Loucy (cell line): ENCODE results near the gene CCR4.

ENCODE experiments used
- EZH2phosphoT487 ChIP-seq: fragments of 200-600 bp; IDR thresholded peaks from 2 replicates; pipeline ENCODE4 v1.6.1; 2018; ENCODE audit warnings: antibody characterized with exemption, mild to moderate bottlenecking, moderate library complexity, borderline replicate concordance
- TF ChIP-seq, protein P1 (sequence below): fragments of 200-600 bp; sonication (generic); conservative IDR thresholded peaks from 2 replicates; pipeline ENCODE4 v1.5.1; 2014; ENCODE audit warnings: mild to moderate bottlenecking, antibody characterized with exemption, low read length

DNA sequence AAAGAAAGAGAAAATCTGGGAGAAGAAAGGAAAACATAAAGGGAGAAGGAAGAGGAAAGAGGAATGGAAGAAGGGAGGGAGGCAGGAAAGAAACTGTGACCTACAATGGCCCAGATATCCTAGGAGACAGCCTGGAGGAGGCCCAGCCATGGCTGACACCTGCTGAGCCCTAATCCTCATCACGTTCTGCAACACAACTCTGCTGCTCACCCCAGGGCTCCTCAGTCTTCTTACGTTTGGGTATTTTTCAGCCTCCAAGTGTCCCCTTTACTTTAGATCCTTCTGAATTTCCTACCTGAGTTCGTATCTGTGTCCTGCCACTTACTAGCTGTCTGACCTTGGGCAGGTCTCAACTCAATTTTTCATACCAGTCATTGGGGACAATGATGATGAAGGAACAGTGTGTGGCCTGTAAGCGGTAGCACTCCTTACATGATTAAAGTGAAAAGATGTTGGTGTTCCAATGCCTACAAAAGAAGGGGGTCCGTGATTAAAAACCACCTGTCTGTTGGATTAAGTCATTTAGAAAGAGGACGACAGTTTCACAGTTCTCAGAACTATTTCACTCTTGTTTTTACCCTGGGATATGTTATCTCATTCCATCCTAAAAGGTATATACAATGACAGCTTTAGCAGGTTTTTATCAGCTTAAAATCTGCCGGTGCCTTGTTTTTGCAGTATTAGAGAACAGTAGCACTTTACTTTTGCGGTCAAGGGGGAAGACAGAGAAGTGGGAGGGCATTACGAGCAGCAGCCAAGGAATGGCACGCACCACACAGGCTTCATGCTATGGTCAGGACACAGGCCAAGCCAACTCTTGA lies 47.4 kb downstream of the CCR4 start:
- TF ChIP-seq, protein P1, sequence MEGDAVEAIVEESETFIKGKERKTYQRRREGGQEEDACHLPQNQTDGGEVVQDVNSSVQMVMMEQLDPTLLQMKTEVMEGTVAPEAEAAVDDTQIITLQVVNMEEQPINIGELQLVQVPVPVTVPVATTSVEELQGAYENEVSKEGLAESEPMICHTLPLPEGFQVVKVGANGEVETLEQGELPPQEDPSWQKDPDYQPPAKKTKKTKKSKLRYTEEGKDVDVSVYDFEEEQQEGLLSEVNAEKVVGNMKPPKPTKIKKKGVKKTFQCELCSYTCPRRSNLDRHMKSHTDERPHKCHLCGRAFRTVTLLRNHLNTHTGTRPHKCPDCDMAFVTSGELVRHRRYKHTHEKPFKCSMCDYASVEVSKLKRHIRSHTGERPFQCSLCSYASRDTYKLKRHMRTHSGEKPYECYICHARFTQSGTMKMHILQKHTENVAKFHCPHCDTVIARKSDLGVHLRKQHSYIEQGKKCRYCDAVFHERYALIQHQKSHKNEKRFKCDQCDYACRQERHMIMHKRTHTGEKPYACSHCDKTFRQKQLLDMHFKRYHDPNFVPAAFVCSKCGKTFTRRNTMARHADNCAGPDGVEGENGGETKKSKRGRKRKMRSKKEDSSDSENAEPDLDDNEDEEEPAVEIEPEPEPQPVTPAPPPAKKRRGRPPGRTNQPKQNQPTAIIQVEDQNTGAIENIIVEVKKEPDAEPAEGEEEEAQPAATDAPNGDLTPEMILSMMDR = no peak
- TF ChIP-seq EZH2phosphoT487 = no peak
